HEK293 (cell line): Measurements from ENCODE around the gene PEPD.

Experiments used
- SP7 ChIP-seq: fragments of 450-650 bp; formaldehyde crosslinking; IDR thresholded peaks from 2 replicates; pipeline ENCODE4 v1.5.1; 2016; ENCODE audit warnings: missing biosample characterization, missing genetic modification characterization
- TCF7L2 ChIP-seq: IDR thresholded peaks from 2 replicates; pipeline ENCODE4 v1.6.1; 2011; ENCODE audit warnings: low read depth, mild to moderate bottlenecking, inconsistent platforms, low read length, moderate library complexity, borderline replicate concordance
- ZNF138 ChIP-seq: fragments of 450-650 bp; formaldehyde crosslinking; IDR thresholded peaks from 2 replicates; pipeline ENCODE4 v1.5.1; 2016; ENCODE audit warnings: missing biosample characterization, missing genetic modification characterization, borderline replicate concordance
- ZNF530 ChIP-seq: fragments of 450-650 bp; formaldehyde crosslinking; IDR thresholded peaks from 2 replicates; pipeline ENCODE4 v1.5.1; 2016; ENCODE audit warnings: low read depth, missing biosample characterization, missing genetic modification characterization
- ZSCAN30 ChIP-seq: fragments of 450-650 bp; IDR thresholded peaks from 2 replicates; pipeline ENCODE4 v1.5.1; 2018; ENCODE audit warnings: missing biosample characterization, mild to moderate bottlenecking, missing genetic modification characterization, moderate library complexity

DNA sequence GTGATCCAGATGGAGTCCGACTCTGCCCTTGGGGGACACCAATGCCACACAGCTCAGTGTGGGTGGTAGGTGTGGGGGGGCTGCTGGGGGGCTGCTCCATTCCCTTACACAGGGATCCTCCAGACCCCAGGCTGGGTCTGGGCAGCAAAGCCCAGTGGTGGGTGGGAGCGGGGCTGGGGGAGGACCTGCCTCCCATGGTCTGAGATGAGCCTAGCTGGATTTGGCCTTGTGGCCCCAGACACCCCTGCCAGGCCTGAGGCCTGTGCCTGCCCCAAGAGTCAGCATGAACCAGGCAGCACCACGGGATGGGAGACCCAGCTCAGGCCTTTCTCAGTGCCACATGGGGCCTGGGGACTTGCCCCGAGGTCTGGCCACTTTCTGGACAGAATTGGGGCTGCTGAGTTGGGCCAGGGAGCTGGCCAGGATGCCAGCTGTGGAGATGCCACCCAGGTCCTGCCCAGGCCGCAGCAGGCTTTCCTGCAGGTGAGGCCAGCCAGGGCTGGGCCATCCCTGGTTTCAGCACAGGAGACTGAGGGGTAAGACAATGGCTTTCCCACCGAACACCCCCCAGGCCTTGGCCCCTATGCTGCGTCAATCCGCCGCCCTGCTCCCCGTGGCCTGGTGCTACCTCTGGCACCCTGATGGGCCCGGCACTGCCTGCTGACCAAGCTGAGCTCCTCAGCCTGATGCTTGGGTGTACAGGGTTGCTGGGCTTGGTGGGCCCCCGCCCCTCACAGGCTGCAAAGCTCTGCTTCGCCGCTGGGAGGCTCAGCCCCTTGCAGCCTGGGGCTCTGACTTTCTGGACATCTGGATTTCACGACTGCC lies 123.8 kb downstream of the PEPD start:
- TF ChIP-seq TCF7L2 (no peak), ZSCAN30 (tag by site-specific recombination) (no peak), ZNF530 (tag by site-specific recombination) (no peak), SP7 (no peak), ZNF138 (no peak)
